GM21390 (cell line): ENCODE measurements around the gene ZNF783.
A peak's percentile ranks its signal among the peaks of the same experiment; 100 is the strongest.
"Not testable (repeated sequence)": the region's sequence is repeated elsewhere in the genome, so short reads cannot be mapped to it uniquely, and the experiment has no call there.

ENCODE experiments used
- ATAC-seq: cut with Tn5 transposase; IDR thresholded peaks from one replicate; pipeline ENCODE4 v1.9.1; 2021; ENCODE audit not compliant: unreplicated experiment

ZNF783 gene

DNA sequence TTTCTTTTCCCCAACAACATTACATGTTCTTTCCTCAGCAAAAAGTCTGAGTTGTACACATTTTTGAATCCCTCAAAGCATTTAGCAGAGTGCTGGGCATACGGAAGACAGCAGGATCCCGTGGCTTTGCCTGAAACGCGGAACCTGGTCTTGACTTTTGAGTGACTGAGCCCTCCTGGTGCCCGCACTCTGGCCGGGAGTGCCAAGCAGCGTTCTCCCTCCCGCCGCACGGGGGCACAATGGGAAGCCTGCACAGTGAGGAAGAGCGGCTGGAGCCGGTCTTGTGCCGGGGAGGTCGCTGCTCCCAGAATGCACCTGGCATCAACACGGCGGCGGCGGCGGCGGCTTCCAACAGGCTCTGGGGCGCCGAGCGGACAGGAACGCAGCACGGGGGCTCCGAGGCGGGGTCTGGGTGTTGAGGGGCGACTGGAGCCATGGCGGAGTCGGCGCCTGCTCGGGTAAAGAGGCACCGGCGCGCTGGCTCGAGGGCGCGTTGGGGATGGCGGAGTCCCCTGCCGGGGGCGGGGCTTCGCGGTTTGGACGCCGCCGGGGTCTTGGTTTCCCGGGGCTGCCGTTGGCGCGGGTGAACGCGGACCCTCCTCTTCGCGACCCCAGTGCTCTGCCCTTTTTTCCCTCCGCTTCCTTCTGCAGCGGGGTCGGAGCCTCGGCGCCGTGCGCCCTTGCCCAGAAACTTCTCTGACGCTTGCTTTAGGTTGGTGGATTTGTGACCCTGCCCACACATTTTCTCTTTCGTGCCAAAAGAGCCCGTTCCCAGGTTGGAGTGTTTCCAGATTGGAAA, 22.5 kb upstream of the ZNF783 start, which contains the start of gene ZNF212:
Gene ZNF212, plus strand, starts transcription at position 307 of the 799 bp plus-strand sequence. Its CDS starts 128 bp downstream, at position 435.
- peak; percentile 100 for ATAC-seq

DNA sequence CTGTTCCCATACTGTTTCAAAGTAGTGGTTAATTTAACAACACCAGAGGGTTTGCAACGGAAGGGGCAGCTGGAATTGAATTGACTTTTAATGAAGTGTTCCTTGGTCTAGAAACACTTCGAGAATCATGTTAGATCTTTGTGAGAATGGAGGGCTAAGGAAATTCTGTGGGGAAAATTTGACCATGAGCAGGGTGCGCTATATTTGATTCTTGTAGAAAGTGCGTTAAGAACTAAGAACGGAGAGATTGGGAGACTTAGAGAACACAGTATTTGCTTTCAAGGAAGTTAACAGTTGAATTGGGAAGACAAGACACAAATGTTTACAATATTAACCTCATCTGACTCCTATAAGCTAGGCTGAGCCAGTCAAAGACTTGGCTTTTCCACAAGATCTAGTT, 21.4 kb upstream of the ZNF783 start:
- ATAC-seq: no peak

DNA sequence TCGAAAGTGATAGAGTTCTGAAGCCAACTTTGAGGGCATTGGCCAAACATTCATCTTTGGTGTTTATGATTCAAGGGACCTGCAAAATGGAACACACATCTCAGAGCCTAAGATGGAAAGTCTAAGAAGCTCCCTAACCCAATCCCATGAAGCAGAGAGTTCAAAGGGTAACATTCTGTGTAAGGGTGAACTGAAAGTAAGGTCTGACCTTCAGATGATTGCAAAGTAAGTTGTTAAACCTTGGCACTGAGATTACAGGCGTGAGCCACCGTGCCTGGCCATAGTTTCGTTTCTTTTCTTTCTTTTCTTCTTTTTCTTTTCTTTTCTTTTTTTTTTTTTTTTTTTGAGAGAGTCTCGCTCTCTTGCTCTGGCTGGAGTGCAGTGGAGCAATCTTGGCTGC, 20.3 kb upstream of the ZNF783 start:
- ATAC-seq: no peak

DNA sequence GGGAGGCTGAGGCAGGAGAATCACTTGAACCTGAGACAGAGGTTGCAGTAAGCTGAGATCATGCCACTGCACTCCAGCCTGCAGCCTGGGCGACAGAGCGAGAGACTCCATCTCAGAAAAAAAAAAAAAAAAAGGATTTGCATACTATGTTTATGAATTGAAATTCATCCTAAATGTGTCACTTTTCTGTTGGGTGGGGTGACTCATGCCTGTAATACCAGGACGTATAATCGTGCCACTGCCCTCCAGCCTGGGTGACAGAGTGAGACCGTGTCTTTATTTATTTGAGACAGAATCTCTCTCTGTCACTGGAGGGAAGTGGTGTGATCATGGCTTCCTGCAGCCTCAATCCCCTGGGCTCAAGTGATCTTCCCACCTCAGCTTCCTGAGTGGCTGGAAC, 16.8 kb upstream of the ZNF783 start:
- ATAC-seq: no peak

DNA sequence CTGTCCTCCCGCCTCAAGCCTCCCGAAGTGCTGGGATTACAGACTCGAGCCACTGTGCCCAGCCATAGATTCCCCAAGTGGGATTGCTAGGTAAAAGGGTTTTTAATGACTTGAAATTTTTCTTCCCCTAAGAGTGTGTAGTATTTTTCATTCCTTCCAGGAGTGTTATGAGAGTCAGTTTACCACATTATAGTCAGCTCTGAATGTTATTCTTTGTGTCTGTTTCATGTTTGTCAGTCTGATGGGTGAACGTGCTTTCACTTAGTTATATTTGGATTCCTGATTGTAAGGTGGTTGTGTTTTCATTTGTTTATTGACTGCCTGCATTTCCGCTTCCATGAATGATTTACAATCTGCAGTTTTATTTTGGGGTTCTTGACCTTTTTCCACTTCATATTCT, 16.3 kb upstream of the ZNF783 start:
- no peak for ATAC-seq

DNA sequence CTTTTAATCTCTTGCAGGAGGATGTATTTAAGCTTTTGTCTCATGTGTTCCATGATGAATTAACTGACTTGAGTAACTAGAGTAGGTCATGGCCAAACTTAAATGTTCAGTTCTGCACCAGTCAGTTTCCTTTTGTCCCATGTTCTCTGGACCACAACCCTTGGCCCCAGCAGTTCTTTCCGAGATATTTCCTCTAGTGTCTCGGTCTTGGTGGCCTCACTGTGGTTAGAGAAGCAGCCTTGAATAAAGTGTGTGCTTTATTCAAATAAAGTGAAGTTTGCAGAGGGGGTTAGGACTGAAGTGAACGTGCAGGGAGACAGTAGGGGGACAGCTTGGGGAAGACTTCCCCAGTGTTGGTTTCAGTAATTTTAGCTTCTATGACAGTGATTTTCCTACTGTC, 13.2 kb upstream of the ZNF783 start:
- no peak for ATAC-seq

DNA sequence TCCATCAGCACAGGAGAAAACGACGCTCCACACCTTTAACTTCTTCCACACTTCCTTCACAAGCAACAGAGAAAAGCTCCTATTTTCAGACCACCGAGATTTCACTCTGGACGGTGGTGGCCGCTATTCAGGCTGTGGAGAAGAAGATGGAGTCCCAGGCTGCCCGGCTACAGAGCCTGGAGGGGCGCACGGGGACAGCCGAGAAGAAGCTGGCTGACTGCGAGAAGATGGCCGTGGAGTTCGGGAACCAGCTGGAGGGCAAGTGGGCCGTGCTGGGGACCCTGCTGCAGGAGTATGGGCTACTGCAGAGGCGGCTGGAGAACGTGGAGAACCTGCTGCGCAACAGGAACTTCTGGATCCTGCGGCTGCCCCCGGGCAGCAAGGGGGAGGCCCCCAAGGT, 11.8 kb upstream of the ZNF783 start:
- not testable (repeated sequence) for ATAC-seq

DNA sequence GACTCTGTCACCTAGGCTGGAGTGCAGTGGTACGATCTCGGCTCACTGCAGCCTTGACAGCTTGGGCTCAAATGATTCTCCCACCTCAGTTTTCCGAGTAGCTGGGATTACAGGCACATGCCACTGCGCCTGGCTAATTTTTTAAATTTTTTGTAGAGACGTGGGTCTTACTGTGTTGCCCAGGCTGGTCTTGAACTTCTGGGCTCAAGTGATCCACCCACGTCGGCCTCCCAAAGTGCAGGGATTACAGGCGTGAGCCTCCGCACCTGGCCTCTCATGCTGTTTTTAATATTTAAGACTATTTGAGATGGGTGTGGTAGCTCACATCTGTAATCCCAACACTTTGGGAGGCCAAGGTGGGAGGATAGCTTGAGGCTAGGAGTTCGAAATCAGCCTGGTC, 10.5 kb upstream of the ZNF783 start:
- not testable (repeated sequence) for ATAC-seq

DNA sequence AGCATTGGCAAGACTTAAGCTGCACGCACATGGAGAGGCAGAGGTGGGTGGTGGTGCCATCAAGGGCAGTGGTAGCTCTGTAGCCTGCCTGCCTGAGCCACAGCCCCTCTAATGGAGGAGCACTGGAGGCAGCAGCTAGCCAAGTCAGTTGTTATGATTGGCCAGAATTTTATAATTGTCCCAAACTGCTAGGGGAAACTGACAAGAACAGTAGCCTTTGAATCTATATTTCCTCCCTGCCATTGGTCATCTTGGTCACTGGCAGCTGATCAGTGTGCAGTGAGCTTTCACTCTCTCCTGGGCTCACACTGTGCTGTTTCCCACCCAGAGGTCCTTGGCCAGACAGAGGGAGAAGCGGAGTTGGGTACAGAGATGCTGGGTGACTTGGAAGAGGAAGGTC, 9.6 kb upstream of the ZNF783 start:
- no peak for ATAC-seq

DNA sequence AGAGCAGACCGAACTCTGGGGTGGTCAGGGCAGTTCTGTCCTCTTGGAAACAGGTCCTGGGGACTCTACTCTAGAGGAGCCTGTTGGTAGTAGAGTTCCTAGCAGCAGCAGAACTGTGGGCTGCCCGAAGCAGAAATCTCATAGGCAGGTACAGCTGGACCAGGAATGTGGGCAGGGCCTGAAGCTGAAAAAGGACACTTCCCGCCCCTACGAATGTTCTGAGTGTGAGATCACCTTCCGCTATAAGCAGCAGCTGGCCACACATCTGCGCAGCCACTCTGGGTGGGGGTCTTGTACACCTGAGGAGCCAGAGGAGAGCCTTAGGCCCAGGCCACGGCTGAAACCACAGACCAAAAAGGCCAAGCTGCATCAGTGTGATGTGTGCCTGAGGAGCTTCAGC, 8.3 kb upstream of the ZNF783 start:
- no peak for ATAC-seq

DNA sequence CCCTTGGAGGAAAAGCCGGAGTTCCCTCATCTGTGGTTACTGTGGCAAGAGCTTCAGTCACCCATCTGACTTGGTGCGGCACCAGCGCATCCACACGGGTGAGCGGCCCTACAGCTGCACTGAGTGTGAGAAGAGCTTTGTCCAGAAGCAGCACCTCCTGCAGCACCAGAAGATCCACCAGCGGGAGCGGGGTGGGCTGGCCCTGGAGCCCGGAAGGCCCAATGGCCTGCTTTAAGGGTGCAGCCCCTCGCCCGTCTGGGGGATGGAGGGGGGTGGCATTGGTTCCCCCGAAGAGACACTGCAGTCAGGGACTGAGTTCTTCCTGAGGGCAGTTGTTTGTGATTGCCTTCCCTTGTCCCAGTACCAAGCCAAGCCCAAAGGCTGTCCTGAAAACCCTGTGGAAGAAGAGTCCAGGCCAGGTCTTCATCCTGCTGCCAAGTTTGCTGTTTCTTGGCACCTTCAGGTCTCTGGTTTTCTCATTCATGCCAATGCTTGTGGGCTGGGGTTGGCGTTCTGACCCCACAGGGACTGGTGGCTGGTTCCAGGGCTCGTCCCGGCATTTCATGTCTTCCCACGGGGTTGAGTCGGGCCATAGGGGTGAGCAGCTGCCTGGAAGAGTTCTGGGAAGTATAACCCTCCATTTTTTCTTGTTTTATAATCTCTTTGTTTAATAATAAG, 7.7 kb upstream of the ZNF783 start:
- ATAC-seq: no peak

DNA sequence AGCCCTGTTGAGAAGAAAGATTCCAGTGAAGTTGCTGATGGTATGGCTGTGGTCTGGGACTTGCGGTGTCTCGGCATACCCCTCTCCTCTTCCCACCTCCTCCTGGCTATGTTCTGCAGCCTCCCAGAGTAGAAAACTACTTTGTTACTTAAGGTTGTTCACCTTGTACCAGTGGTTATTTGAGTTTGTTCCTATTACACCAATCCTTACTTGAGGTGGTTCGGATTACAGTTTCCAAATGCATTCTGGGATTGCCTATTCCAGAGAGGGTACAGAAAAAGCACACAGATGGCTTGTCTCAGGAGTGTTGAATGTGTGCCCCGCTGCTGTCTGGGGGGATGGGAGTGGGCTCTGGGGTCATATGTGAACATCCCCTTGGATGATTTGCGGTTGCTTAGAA, 6.8 kb upstream of the ZNF783 start:
- ATAC-seq: no peak

DNA sequence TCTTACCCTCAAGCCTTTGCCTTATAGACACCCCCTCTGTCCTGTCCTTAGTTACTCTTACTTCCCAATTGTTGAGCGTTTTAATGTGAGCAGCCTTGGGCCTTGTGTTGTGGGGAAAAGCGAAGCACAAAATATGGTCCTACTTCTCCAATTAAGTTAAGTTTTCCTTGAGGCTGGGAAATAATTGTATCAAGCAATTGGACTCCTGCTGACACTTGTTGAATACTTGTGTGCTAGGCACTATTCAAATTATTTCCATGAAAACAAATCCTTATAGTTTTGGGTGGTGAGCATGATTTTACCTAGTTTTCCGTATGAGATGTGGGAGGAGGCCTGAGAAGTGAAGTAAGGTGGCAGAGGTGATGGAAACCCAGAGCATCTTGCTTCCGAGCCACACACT, 5.4 kb upstream of the ZNF783 start:
- no peak for ATAC-seq

DNA sequence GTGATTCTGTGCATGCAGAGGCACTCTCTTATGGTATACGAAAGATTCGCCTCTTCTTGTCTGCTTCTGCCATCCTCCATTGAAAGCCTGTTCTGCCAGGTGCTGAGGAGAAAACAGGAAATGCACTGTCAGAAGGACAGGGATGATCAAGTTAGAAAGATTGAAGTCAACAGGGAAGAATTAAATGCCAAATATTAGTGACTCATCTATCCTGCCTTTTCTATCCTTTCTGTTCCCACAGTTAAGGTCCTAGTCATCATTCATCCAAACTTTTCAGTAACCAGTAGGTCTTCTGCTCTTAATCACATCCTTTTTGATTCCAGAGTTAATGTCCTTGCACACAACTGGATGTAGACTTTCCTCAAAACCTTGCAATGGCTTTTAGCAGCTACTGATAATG, 4.8 kb upstream of the ZNF783 start:
- no peak for ATAC-seq

DNA sequence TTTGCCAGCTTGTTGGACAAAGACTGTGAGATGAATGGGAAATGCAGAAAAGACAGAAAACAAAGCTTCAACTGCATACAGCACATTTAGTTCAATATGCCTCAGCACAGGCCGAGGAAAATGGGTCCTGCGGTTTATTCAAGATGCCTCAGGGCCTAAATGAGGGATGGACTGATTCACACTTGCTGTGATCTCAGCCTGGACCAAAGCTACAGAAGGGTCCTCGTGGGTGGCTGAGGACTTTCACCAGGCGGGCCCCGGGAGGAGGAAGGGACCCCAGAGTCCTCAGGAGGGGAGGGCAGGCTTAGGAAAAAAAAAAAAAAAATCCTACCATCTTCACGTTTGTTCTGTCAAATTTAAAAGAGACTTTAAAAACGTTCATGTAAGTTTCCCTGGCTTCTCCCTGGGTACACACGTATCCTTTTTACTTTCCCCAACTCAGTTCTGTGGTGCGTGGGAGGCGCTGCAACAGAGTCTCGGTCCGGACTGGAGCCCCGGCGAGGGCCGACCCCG, 624 bp upstream of the ZNF783 start:
- no peak for ATAC-seq

DNA sequence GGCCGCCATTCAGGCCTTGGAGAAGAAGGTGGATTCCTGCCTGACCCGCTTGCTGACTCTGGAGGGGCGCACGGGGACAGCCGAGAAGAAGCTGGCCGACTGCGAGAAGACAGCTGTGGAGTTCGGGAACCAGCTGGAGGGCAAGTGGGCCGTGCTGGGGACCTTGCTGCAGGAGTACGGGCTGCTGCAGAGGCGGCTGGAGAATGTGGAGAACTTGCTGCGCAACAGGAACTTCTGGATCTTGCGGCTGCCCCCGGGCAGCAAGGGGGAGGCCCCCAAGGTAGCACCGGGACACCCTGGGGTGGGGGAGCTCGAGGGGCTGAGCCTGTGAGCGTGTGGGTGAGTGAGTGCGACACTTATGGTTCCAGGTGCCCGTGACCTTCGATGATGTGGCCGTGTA, 4.5 kb downstream of the ZNF783 start:
- no peak for ATAC-seq

DNA sequence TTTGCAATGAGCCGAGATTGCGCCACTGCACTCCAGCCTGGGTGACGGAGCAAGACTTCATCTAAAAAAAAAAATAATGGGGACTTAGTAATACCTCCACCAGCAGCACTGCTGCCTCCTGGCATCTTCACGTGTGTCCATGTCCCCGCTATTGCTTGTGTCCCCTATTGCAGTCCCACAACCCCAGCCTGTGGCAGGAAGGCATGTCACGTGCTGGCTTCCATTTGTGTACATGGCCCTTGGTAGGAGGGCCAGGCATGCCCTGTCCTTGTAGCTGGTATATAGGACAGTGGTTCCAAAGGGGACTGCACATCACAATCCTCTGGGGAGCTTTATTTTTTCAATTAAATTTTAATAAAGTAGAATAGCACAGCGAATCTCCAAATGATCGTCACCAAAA, 5.7 kb downstream of the ZNF783 start:
- ATAC-seq: no peak

DNA sequence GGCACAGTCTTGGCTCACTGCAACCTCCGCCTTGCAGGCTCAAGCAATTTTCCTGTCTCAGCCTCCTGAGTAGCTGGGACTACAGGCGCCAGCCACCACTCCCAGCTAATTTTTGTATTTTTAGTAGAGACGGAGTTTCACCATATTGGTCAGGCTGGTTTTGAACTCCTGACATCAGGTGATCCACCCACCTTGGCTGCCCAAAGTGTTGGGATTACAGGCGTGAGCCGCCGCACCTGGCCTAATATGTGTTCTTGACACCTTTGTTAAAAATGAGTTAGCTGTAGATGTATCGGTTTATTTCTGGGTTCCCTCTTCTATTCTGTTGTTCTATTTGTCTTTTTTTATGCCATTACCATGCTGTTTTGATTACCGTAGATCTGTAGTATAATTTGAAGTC, 12.4 kb downstream of the ZNF783 start:
- ATAC-seq: not testable (repeated sequence)

DNA sequence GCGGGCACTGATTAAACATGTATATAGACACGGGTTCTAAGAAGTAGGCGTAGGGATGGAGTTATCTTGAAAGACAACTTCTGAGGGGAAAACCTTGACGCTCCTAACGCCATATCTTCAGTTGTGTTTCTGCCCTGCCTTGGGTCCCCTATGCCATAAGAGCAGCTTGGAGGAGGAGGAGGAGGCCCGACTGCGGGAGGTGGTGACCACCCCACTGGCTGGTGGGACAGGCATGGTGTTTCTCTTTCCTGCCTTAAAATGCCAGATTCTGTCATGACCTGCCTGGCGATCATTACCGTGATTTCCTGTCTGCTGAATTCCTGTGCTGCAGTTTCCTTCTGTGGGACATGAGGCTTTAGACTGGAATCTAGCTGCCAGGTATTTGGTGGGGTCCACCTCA, 15.9 kb downstream of the ZNF783 start:
- no peak for ATAC-seq

DNA sequence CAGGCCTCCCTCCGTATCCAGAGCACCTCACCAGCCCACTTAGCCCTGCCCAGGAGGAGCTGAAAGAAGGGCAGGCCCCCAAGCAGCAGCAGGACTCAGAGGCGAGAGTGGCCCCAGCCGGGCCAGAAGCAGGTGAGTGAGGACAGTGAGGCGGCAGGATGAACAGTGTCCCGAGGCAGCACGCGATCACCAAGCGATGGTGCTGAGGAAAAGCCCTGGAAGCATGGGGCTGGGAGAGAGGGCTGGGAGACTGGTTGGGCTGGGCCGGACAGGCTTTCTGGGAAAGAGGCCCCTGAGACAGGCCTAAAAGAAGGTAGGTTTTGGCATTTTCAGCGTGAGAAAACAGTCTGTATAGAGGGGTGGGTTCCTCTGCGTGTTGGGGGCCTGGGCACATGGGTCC, 16.4 kb downstream of the ZNF783 start:
- ATAC-seq: no peak

DNA sequence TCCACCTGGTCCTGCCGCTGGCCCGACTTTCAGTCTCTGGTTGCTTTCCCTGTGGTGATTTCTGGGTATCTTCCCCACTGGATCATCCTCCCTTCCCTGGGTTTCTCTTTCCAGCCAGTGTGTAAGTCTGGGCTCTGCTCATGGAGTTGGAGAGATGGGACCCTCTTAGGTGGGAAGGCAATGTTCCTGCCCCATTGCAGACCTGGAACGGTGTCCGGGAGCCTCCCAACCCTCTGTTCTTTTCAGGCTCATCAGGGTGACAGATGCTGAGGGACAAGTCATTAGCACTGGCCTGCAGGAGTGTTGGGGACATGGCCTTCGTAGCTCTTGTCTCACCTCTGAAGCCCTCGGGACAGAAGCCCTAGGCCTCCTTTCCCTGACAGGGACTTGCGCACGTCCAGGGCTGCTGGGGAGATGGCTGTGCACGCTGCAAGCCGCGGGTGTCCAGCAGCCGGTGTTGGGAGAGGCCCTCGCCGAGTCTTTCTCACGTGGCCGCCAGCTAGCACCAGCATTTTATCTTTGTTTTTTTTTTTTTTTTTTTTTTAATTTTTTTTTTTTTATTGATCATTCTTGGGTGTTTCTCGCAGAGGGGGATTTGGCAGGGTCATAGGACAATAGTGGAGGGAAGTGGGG, 17.2 kb downstream of the ZNF783 start:
- no peak for ATAC-seq

DNA sequence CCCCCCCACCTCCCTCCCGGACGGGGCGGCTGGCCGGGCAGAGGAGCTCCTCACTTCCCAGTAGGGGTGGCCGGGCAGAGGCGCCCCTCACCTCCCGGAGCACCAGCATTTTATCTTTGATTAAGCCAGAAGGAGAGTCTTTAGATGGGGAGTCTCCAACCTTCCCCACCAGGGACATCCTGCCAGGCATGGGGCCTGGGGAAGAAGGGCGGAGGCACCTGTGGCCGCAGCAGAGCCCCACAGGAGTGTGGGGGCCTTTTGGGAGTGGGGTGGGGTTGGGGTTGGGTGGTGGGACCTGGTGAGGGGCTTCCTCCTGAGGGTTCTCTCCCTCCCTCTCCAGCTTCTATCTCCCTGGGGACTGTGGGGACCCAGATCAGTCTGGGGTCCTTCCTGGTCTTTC, 18.2 kb downstream of the ZNF783 start:
- no peak for ATAC-seq
